ENCODE results near the gene DCN.
"Not testable (repeated sequence)": the region's sequence is repeated elsewhere in the genome, so short reads cannot be mapped to it uniquely, and the experiment has no call there.

Gene DCN, protein sequence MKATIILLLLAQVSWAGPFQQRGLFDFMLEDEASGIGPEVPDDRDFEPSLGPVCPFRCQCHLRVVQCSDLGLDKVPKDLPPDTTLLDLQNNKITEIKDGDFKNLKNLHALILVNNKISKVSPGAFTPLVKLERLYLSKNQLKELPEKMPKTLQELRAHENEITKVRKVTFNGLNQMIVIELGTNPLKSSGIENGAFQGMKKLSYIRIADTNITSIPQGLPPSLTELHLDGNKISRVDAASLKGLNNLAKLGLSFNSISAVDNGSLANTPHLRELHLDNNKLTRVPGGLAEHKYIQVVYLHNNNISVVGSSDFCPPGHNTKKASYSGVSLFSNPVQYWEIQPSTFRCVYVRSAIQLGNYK

DNA sequence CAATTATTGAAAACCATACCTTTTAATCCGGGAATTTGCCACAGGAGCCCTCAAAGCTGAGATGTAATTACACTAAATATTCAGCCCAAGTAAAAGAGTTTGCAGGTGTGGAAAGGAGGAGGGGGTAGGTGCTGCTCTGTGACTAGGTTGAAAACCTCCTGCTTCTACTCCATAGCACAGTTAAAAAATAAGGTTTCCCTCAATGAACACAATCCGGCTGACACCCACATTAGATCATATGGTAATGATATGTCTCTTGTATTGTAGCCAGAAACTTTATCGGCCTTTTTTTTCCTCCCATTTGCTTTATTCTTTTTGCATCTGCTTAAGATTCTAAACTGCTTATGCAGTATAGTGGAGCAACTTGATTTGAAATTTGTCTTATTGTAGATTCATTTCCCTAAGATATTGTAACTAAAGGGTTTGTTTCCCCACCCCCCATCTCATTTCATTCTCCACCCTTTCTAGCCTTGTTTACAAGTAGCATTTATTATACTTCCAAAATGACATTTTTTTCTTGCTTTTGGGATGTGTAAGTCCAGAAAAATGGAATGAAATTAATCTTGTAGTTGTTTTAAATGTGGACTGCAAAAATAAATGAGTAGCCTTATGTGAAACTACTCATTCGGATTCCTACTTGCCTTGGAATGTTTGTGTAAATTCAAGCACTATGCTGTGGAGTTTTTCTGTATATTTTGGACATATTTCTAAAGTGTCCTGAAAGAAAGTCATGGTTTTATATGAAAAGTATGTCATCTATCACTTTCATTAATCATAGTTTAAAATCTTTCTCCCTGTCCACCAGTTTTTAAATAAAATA, at the start of gene DCN:
DCN (minus strand) TSS at position 182 of the 820 bp plus-strand sequence. CDS start 4,265 bp downstream, outside the sequence.
- no peak for DNase-seq (ENCODE audit: low read depth in 2 of 3, low spot score in 1 of 3)

DNA sequence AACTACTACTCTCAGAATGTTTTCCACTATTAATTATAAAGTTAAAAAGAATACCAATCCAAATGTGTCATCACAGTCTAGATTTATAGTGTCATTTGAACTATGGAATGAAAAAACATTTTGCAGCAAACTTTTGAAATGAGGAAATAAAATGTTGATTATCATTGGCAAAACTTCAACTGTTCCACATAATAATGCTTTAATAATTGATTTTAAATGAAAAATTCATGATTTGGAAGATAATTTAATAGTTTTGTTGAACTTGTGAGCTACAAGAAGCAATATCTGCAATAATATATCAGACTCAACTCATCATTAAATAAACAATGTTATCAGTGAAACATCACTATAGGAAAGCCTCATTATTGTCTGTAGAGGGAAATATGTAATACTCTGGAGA, 48.2 kb upstream of the DCN start:
- DNase-seq (ENCODE audit: low read depth in 2 of 3, low spot score in 1 of 3) = no peak

DNA sequence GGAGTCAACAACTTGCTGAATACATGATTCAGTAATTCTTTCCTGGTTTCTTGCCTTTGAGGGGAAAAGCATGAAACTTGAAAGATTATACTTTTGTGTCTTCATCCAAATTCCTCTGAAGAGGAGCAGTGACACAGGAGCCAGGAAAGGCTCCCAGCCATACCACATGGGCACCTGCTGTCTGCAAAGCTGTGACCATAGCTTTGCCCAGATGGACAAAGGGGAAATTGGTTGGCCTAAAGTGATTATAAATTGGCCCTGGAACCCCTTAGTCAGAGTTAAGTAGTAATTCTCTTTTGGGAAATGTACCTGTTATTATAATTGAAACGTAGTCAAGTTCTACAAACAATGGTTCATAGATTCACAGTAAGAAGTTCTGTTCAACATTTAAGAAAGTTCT, 44.3 kb upstream of the DCN start:
- no peak for DNase-seq (ENCODE audit: low read depth in 2 of 3, low spot score in 1 of 3)

DNA sequence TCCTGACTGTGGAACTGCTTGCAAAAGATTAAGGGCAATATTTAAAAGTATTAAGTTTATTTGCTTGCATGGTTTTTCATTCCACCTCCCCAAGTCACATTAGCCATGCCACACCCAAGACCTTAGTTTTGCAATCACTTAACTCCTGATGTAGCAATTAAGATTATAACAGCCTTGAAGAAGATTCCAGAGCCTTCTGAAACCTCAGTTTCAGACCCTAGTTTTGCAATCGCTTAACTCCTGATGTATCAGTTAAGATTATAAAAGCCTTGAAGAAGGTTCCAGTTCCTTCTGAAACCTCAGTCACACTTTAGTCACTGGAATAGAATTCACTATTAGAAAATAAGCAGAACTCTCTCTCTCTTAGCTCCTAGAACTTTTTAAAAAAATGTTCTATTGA, 42.7 kb upstream of the DCN start:
- no peak for DNase-seq (ENCODE audit: low read depth in 2 of 3, low spot score in 1 of 3)

DNA sequence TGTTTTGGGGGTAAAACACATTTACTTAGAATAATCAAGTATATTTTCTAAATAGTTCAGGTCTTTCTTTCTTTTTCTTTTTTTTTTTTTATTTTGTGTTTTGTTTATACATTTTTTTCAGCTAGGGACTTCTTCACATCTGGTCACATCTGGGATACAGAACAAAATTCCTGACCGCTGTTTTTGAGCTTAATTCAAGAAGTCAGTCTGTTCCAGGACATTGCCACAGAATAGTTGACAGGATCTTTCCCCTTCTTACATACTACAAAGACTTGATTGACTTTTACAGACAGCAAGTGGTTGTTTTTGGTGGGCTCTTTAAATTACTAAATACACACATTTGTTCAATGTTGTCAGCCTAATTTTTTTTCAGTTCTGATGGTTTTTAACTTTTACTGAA, 41.8 kb upstream of the DCN start:
- DNase-seq (ENCODE audit: low read depth in 2 of 3, low spot score in 1 of 3) = no peak

DNA sequence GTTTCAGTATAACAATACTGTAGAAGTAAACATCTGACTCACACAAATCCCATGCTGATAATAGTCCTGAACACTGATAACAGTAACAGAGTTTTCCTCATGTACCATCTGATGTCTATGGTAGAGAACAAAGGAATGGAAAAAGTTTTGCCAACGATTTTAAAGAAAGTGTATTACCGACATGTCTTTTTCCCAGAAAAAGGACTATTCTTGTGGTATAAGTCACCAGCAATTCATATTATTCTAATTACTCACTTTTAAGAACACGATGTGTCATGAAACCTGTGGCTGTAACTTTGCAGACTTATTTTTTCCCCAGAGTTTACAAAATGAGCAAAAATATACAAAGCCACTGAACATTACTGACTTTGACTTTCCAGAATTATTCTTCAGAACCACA, 40.1 kb upstream of the DCN start:
- DNase-seq (ENCODE audit: low read depth in 2 of 3, low spot score in 1 of 3) = no peak

DNA sequence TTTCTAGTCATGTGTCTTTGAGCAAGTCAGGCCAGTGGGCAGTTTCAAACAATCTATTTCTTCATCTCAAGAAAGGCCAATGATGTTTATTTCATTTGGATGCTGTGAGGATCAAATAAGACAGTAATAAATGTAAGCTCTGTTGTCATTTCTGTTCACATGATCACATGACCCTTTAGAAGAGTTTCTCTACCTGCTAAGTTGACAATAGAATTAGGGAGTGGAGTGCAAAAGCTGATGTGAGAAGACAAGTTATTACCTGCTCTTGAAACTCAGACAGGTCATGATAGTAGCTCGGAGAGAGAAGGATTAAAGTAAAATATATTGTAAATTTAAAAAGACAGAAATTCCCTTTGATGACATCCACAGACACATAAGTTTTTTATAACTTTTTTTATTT, 37.3 kb upstream of the DCN start:
- DNase-seq (ENCODE audit: low read depth in 2 of 3, low spot score in 1 of 3) = no peak

DNA sequence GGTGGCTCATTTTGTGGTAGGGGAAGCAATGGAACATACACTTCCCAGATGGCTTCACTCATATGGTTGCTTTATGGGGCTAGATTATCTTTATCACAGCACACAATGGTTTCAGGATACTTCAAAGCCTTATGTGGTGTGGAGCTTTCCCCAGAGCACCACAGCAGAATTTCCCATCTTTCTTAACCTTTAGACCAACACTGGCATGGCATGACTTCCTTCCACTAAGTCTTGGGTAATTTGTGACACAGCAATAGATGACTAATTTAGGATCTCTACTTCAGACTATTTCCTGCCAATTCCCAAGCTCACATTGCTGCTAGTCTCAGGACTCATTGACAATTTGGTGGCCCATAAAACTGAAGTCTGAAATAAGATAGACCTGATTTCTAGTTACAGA, 36.9 kb upstream of the DCN start:
- no peak for DNase-seq (ENCODE audit: low read depth in 2 of 3, low spot score in 1 of 3)

DNA sequence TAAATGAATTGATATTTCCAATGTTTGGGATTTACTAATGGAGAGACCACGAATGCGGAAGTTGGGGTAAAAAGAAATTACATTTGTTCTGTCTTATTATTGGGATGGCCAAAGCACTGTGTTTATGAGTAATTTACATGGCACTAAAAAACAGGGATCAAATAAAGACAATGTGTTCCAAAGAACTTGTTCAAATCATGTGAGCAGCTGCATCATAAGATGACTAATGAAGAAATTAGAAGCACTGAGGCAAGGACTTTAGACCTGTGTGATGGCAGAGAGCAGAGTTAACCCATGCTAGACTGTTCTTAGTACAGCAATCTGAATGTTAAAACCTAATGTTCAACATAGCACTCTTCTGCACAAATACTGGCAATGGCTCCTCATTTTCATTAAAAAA, 34.3 kb upstream of the DCN start:
- no peak for DNase-seq (ENCODE audit: low read depth in 2 of 3, low spot score in 1 of 3)

DNA sequence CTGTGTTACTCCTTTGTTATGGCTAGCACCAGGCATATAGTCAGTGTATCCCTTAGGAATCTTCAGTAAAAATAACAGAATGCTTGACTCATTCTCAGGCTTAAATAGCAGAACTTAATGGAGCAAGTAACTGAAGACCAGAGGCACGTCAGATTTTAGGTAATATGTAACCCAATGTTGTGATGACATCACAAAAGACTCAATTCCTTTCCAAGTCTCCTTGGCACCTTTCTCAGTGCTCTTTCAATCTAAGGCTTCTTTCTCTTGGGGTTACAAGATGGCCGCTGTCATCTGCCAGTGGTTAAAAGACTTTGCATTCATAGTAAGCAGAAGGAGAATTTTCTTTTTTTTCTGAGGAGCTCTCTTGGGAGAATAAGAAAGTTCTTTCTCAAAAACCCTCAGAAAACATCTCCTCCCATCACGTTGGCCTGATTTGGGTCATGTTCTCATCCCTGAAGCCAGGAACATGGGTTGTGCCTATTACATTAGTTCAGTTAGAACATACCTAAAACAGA, 33.4 kb upstream of the DCN start:
- DNase-seq (ENCODE audit: low read depth in 2 of 3, low spot score in 1 of 3) = no peak

DNA sequence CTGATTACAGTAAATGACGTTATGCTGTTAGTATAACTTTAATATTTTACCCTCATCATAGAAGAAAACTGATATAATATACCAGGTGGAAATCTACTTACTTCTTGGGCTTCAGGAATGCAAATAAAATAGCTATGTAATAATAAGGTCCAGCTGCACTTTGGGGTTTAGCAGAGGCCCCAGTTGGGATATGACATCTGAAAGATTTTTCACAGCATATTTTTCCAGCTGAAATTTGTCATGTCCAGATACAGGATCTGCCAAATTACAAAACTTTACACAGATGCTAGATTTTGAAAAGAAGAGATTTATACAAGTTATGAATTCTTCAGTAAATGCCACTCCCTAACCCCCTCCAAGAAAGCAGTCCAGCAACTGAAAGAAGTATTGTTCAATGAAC, 29.2 kb upstream of the DCN start:
- DNase-seq (ENCODE audit: low read depth in 2 of 3, low spot score in 1 of 3) = no peak

DNA sequence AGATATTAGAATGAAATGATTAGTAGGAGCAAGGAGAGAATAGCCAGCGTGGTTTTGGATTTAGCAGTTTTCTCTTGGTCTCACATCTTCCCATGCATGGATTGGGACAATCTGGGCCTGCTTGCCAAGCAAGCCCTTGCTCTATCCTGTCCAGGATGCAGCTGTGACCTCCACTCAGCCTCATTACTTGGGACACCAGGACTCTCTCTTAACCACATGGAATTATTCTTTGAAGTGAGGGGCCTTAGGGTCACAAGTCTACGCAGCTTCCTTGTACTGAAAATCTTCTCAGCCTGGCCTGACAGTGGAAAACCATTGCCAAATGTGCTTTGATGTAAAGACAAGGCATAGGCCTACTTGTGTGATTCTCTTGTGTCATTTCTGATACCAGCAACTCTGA, 28.0 kb upstream of the DCN start:
- no peak for DNase-seq (ENCODE audit: low read depth in 2 of 3, low spot score in 1 of 3)

DNA sequence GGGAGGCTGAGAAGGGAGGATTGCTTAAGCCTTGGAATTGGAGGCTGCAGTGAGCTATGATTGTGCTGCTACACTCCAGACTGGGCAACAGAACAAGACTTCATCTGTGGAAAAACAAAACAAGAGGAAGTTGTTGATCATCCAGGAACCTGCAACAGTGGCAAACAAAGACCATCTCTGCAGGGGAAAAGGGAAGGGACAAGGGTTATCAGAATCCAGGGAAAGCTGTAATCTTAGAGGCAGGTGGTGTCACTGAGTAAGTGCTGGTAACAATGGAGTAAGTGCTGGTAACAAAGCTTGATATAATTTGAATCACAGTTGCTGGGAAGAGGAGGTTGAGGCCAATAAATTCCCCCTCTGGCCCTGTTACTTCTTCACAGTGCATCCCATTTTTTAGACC, 27.5 kb upstream of the DCN start:
- no peak for DNase-seq (ENCODE audit: low read depth in 2 of 3, low spot score in 1 of 3)

DNA sequence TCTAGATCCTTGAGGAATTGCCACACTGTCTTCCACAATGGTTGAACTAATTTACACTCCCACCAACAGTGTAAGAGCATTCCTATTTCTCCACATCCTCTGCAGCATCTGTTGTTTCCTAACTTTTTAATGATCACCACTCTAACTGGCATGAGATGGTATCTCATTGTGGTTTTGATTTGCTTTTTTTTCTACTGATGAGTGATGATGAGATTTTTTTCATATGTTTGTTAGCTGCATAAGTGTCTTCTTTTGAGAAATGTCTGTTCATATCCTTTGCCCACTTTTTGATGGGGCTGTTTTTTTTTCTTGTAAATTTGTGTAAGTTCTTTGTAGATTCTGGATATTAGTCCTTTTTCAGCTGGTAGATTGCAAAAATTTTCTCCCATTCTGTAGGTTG, 24.7 kb upstream of the DCN start:
- not testable (repeated sequence) for DNase-seq (ENCODE audit: low read depth in 2 of 3, low spot score in 1 of 3)

DNA sequence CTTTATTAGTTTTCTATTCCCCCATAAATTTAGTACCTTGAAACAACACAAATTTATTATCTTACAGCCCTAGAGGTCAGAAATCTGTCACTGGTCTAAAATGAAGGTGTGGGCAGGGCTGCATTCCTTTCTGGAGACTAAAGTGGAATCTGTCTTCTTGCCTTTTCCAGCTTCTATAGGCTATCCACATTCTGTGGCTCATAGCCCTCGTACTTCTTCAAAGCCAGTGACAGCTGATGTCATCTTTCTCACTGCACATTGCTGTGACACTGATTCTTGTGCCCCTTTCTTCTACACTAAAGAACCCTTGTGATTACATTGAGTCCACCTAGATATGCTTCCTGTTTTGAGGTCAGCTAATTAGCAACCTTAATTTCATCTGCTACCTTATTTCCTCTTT, 23.2 kb upstream of the DCN start:
- DNase-seq (ENCODE audit: low read depth in 2 of 3, low spot score in 1 of 3) = no peak

DNA sequence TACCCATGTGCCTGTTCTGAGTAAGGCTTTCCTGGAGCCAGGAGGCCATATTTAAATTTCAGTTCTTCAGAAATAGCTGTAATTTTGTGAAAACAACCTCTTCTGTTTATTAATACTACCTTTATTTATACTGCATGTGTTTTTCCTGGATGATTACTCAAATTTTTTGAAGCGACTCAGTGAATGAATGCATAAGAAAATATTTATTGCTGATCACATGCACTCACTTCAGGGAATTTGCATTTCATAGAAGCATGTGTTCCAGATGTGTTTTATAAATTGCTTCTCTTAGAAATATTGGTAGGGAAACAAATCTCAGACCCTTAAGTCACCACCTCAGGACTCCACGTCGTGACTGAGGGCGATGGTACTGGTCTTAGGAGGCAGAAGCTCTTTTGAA, 21.8 kb upstream of the DCN start:
- DNase-seq (ENCODE audit: low read depth in 2 of 3, low spot score in 1 of 3) = no peak

DNA sequence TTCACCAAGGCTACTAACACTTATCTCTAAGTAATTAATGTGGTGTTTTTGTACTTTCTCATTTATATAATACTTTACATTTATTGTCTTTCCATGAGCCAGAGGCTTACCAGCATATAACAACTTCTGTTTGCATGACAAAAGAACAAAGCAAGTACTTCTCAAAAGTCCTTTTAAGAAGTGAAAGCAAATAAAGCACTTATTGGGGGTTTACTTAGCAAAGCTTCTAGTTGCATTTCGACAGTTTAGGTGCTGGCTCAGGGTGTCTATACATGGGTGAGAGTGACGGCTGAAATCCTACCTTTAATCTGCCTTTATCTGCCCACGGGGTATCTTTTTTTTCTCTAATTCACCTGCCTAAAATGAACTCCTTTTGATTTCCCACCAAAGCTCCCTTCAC, 21.0 kb upstream of the DCN start:
- no peak for DNase-seq (ENCODE audit: low read depth in 2 of 3, low spot score in 1 of 3)

DNA sequence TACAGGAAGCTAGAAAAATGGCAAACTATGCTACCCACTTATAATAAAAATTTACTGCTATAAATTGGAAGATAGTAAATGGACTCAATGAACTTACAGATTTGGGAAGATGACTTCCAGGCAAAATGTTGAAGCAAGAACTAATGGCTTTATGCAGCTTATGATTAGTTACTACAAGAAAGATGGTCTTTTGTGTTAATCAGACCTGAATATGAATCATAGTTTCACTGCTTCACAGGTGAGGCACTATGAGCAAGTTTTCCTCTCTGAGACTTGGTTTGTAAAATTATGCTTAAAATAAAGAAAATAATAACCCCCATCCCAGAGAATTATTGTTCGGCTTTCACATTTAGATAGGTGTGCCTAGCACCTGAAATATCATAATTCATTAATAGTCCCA, 19.8 kb upstream of the DCN start:
- no peak for DNase-seq (ENCODE audit: low read depth in 2 of 3, low spot score in 1 of 3)

DNA sequence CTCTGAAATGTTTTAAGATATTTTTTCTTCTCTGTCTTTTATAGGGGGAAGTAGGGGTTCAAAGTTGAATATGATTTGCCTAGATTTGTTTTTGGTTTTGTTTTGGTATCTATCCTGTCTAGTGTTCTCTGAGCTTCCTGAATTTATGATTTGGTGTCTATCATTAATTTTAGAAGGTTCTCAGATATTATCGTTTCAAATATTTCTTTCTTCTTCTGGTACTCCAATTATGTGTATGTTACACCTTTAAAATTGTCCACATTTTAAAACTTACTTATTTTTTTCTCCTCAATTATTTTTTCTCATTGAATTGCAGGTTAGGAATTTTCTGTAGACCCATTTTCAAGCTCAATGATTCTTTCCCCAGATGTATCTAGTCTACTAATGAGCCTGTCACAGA, 13.8 kb upstream of the DCN start:
- DNase-seq (ENCODE audit: low read depth in 2 of 3, low spot score in 1 of 3) = no peak

DNA sequence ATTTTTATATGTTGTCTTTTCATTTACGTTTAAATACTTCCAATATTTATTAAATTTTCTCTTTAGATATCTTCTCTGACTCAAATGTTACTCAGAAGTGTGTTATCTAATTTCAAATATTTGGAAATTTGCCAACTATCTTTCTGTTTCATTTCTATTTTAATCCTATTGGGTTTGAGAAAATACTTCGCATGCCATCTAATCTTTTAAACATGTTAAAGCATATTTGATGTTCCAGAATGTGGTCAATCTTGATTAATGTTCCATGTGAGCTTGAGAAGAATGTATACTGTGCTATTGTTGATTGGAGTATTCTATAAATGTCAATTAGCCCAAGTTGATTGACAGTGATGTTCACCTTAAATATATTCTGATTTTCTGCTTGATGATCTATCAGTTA, 11.9 kb upstream of the DCN start:
- DNase-seq (ENCODE audit: low read depth in 2 of 3, low spot score in 1 of 3) = no peak

DNA sequence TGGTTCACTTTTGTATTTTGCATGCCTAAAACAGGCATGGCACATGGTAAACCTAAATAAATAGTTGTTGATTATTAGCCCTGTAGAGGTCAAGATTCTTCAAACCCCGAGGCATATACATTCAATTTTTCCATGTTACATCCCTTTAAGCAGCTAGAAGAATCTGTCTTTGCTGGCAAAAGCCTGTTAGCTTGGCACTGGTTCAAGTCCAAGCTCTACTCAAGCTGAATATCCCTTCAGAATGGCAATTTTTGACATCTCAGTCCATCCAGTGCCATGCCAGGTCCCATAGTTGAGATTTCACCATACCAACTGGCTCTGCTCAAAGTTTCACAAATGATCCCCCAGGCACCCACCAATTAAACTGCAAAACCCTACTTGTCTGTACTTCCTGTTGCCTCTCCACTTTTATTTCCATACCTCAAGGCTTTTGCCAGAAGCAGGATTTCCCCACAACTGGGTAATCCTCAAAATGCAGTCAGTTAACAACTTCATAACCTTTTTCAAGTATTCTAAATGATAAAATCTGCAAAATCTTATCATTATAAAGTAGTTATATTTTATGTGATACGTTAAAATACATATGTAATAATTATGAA, 9.0 kb upstream of the DCN start:
- DNase-seq (ENCODE audit: low read depth in 2 of 3, low spot score in 1 of 3) = no peak

DNA sequence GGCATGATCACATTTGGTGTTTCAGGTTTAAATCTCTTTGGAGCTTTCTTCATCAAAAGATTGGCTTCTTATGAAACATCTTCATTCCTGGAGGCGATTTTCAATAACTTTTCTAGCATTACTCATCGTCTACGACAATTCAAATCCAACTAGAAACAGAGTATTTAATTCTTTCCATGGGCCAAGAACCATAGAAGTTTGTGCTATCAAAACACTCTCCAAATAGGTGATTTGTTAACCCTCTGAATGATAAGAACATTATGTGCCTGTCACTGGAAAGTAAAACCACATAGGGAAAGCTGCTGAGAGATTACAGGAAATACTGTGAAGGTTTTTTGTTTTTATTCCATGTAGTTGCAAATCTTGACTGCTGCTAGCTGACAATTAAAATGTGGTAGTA, 6.9 kb upstream of the DCN start:
- no peak for DNase-seq (ENCODE audit: low read depth in 2 of 3, low spot score in 1 of 3)

Measured in stimulated activated CD4-positive, alpha-beta T cell treated with anti-CD3 and anti-CD28 coated beads, Interleukin-12 subunit alpha, Interleukin-12 subunit beta, amount 100 ng/mL, for 48 hours (primary cell).